Measurements from ENCODE around the gene PLN. TPM values are rescaled to one million over a fixed set of nuclear protein-coding genes. Genes with fewer than 3 reads are reported as not detected.

Gene PLN
- polyA plus RNA-seq, 3 donors = 0.28 TPM; not detected in 2

DNA sequence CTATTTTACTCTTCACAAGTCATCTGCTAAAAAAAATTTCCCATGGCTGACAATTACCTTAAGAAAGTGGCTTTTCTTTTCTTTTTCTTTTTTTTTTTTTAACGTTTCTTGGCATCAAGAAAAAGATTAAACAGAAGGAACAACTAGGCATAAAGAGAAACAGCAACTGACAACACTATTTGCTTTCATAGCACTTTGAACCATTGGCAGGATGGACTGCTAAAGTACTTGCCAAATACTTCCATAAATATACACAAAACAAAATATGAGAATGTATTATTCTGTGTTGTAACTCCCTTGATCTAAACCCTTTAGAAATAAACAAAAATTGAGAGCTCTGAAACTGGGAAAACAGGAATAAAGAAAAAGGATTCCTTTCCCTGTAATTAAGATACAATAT is 20.0 kb upstream of the PLN start:
- WGBS (ENCODE audit: insufficient coverage) = no CpG with 5 or more reads among the region's 1 CpG
- Mint-ChIP-seq H3K9me3 (peaks cover 0 to 5% (median 0%) of the 10 kb centered on the region in 7 donors), H3K4me1 (no peaks in the 10 kb centered on the region), H3K4me3 (no peak overlapping the region), H3K36me3 (peaks cover 18 to 19% of the 10 kb centered on the region in 2 donors), H3K27ac (no peak overlapping the region), H3K27me3 (ENCODE audit: low read depth in 3 of 3) (no peaks in the 10 kb centered on the region)
- H4K20me1 ChIP-seq (ENCODE audit: insufficient read depth, low read length) = peaks cover 86% of the 10 kb centered on the region
- H2AFZ ChIP-seq (ENCODE audit: insufficient read depth, low read depth, low read length, poor library complexity, severe bottlenecking) = no peak overlapping the region
- no peak overlapping the region for H3K4me3 ChIP-seq (replicated peaks in 1 of 3; ENCODE audit: low read depth in 2 of 3, low read length in 3 of 3)
- no peak for DNase-seq
- H3K36me3 ChIP-seq (replicated peaks in 1 of 2; ENCODE audit: control insufficient read depth in 1 of 2, insufficient read depth in 2 of 2, low read length in 2 of 2) = peaks cover 5 to 6% of the 10 kb centered on the region in 2 donors
- no peak overlapping the region for H3K27ac ChIP-seq (ENCODE audit: low read depth in 1 of 2, low read length in 2 of 2)
- H3K9ac ChIP-seq (ENCODE audit: insufficient read depth, low read length, poor library complexity, severe bottlenecking) = no peak overlapping the region
- H3K4me2 ChIP-seq (replicated peaks; ENCODE audit: extremely low read depth, low read length, poor library complexity, severe bottlenecking) = no peak overlapping the region
- H3K27me3 ChIP-seq (ENCODE audit: control insufficient read depth in 2 of 2, insufficient read depth in 2 of 2, low read length in 2 of 2) = no peaks in the 10 kb centered on the region
- H3K9me3 ChIP-seq (replicated peaks in 1 of 2; ENCODE audit: control insufficient read depth in 1 of 2, insufficient read depth in 1 of 2, low read length in 2 of 2) = no peaks in the 10 kb centered on the region
- no peaks in the 10 kb centered on the region for H3K4me1 ChIP-seq (ENCODE audit: control insufficient read depth in 1 of 2, insufficient read depth in 2 of 2, low read length in 2 of 2)
- intact Hi-C loops (cut with micrococcal nuclease) = no loop called here
- H3K79me2 ChIP-seq (ENCODE audit: insufficient read depth, low read length) = no peaks in the 10 kb centered on the region
- TF ChIP-seq, protein P1, sequence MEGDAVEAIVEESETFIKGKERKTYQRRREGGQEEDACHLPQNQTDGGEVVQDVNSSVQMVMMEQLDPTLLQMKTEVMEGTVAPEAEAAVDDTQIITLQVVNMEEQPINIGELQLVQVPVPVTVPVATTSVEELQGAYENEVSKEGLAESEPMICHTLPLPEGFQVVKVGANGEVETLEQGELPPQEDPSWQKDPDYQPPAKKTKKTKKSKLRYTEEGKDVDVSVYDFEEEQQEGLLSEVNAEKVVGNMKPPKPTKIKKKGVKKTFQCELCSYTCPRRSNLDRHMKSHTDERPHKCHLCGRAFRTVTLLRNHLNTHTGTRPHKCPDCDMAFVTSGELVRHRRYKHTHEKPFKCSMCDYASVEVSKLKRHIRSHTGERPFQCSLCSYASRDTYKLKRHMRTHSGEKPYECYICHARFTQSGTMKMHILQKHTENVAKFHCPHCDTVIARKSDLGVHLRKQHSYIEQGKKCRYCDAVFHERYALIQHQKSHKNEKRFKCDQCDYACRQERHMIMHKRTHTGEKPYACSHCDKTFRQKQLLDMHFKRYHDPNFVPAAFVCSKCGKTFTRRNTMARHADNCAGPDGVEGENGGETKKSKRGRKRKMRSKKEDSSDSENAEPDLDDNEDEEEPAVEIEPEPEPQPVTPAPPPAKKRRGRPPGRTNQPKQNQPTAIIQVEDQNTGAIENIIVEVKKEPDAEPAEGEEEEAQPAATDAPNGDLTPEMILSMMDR (IDR thresholded peaks at IDR 0.05) = no peak

- no peak overlapping the region for H3K4me3 Mint-ChIP-seq
- Histone ChIP-seq H3K79me2 (ENCODE audit: insufficient read depth, low read length) (no peaks in the 10 kb centered on the region), H3K27ac (ENCODE audit: low read depth in 1 of 2, low read length in 2 of 2) (no peak overlapping the region), H2AFZ (ENCODE audit: insufficient read depth, low read depth, low read length, poor library complexity, severe bottlenecking) (no peak overlapping the region), H3K4me2 (replicated peaks; ENCODE audit: extremely low read depth, low read length, poor library complexity, severe bottlenecking) (no peak overlapping the region), H3K36me3 (replicated peaks in 1 of 2; ENCODE audit: control insufficient read depth in 1 of 2, insufficient read depth in 2 of 2, low read length in 2 of 2) (no peaks in the 10 kb centered on the region), H4K20me1 (ENCODE audit: insufficient read depth, low read length) (peaks cover 93% of the 10 kb centered on the region), H3K4me3 (replicated peaks in 1 of 3; ENCODE audit: low read depth in 2 of 3, low read length in 3 of 3) (no peak overlapping the region), H3K9ac (ENCODE audit: insufficient read depth, low read length, poor library complexity, severe bottlenecking) (no peak overlapping the region), H3K27me3 (ENCODE audit: control insufficient read depth in 2 of 2, insufficient read depth in 2 of 2, low read length in 2 of 2) (no peaks in the 10 kb centered on the region), H3K9me3 (replicated peaks in 1 of 2; ENCODE audit: control insufficient read depth in 1 of 2, insufficient read depth in 1 of 2, low read length in 2 of 2) (no peaks in the 10 kb centered on the region), H3K4me1 (ENCODE audit: control insufficient read depth in 1 of 2, insufficient read depth in 2 of 2, low read length in 2 of 2) (no peaks in the 10 kb centered on the region)
- TF ChIP-seq, protein P1 (IDR thresholded peaks at IDR 0.05) = no peak
- no peak for DNase-seq
- no peaks in the 10 kb centered on the region for H3K4me1 Mint-ChIP-seq
- peaks cover 9 to 13% of the 10 kb centered on the region in 2 donors for H3K36me3 Mint-ChIP-seq
- H3K9me3 Mint-ChIP-seq = peaks cover 0 to 5% (median 0%) of the 10 kb centered on the region in 7 donors
- no peaks in the 10 kb centered on the region for H3K27me3 Mint-ChIP-seq (ENCODE audit: low read depth in 3 of 3)
- WGBS (ENCODE audit: insufficient coverage) = no CpG with 5 or more reads among the region's 2 CpGs
- intact Hi-C loops (cut with micrococcal nuclease) = no loop called here
- H3K27ac Mint-ChIP-seq = no peak overlapping the region
Measured at GRCh38 chr6:118529756-118530155, 18.3 kb upstream of the PLN start.

Measured in CD14-positive monocyte (primary cell).